ENCODE results near the gene COQ3. TPM values are rescaled to one million over a fixed set of nuclear protein-coding genes. Genes with fewer than 3 reads are reported as not detected.

The COQ3 gene
- total RNA-seq (2014; rRNA removed) = 5.3 and 8.5 TPM in 2 replicates
- polyA plus RNA-seq (2012) = 5.9 TPM

- peak; percentile 75 for DNase-seq (ENCODE audit: low read depth)
Observed at GRCh38 chr6:99393698-99394531, at the start of gene COQ3. TSS of gene COQ3 (minus strand) at chr6:99394195. CDS start at chr6:99394179, 16 bp downstream.

- peak; percentile 39 for DNase-seq (ENCODE audit: low read depth)
Observed at GRCh38 chr6:99434702-99435530, 40.9 kb upstream of the COQ3 start.

GRCh38 chr6:99432877-99433276 lies 38.9 kb upstream of the COQ3 start:
- no peak for DNase-seq (ENCODE audit: low read depth)

- DNase-seq (ENCODE audit: low read depth) = no peak
Observed at GRCh38 chr6:99431901-99432300, 37.9 kb upstream of the COQ3 start.

- no peak for DNase-seq (ENCODE audit: low read depth)
Observed at GRCh38 chr6:99427988-99428387, 34.0 kb upstream of the COQ3 start.

- DNase-seq (ENCODE audit: low read depth) = no peak
Observed at GRCh38 chr6:99426451-99426757, 32.4 kb upstream of the COQ3 start.

- DNase-seq (ENCODE audit: low read depth) = peak; percentile 96
Observed at GRCh38 chr6:99425647-99426450, 31.9 kb upstream of the COQ3 start.

GRCh38 chr6:99424761-99425646 lies 31.0 kb upstream of the COQ3 start, which contains the start of gene PNISR:
TSS of gene PNISR (minus strand) at chr6:99425308. CDS start at chr6:99414659, 10,649 bp downstream.
- DNase-seq (ENCODE audit: low read depth) = peak; percentile 99

- DNase-seq (ENCODE audit: low read depth) = no peak
Observed at GRCh38 chr6:99424022-99424421, 30.0 kb upstream of the COQ3 start.

- no peak for DNase-seq (ENCODE audit: low read depth)
Observed at GRCh38 chr6:99422912-99423311, 28.9 kb upstream of the COQ3 start.

- DNase-seq (ENCODE audit: low read depth) = no peak
Observed at GRCh38 chr6:99416892-99417767, 23.1 kb upstream of the COQ3 start.

- no peak for DNase-seq (ENCODE audit: low read depth)
Observed at GRCh38 chr6:99416226-99416625, 22.2 kb upstream of the COQ3 start.

GRCh38 chr6:99415446-99415845 lies 21.5 kb upstream of the COQ3 start:
- no peak for DNase-seq (ENCODE audit: low read depth)

GRCh38 chr6:99412065-99412464 lies 18.1 kb upstream of the COQ3 start:
- DNase-seq (ENCODE audit: low read depth) = no peak

- DNase-seq (ENCODE audit: low read depth) = no peak
Observed at GRCh38 chr6:99409672-99410071, 15.7 kb upstream of the COQ3 start.

GRCh38 chr6:99407076-99407475 lies 13.1 kb upstream of the COQ3 start:
- no peak for DNase-seq (ENCODE audit: low read depth)

GRCh38 chr6:99402448-99402847 lies 8.5 kb upstream of the COQ3 start:
- no peak for DNase-seq (ENCODE audit: low read depth)

GRCh38 chr6:99397287-99397686 lies 3.3 kb upstream of the COQ3 start:
- DNase-seq (ENCODE audit: low read depth) = no peak

- DNase-seq (ENCODE audit: low read depth) = no peak
Observed at GRCh38 chr6:99393366-99393697, 663 bp downstream of the COQ3 start.

GRCh38 chr6:99390896-99391295 lies 3.1 kb downstream of the COQ3 start:
- no peak for DNase-seq (ENCODE audit: low read depth)
